ENCODE data around the gene TMEM220.
A peak's percentile ranks its signal among the peaks of the same experiment; 100 is the strongest.
"Not testable (repeated sequence)": the region's sequence is repeated elsewhere in the genome, so short reads cannot be mapped to it uniquely, and the experiment has no call there.

Gene TMEM220

DNA sequence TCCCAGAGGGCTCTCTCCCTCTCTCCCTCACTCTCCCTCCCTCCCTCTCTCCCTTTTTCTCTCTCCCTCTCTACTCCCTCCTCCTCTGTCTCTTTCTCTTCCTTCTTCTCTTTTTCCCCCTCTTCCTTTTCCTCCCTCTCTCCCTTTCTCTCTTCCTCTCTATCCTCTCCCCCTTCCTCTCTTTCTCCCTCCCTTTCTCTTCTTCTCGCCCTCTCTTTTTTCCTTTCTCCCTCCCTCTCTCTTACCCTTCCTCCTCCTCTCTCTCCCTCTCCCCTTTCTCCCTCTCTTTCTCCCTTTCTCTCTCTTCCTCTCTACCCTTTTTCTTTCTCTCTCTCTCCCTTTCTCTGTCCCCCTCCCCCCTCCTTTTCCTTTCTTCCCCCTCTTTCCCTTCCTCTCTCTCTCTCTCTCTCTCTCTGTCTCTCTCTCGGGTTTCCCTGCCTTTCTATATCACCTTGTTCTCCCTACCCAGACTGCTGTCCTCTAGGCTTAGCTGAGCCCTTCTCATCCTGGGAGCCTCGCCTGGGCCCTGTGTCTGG lies 25.8 kb upstream of the TMEM220 start:
- DNase-seq, result no peak

- no peak for DNase-seq
Measured at GRCh38 chr17:10754861-10755591, 25.2 kb upstream of the TMEM220 start.

- DNase-seq, result no peak
Measured at GRCh38 chr17:10754109-10754508, 24.3 kb upstream of the TMEM220 start.

DNA sequence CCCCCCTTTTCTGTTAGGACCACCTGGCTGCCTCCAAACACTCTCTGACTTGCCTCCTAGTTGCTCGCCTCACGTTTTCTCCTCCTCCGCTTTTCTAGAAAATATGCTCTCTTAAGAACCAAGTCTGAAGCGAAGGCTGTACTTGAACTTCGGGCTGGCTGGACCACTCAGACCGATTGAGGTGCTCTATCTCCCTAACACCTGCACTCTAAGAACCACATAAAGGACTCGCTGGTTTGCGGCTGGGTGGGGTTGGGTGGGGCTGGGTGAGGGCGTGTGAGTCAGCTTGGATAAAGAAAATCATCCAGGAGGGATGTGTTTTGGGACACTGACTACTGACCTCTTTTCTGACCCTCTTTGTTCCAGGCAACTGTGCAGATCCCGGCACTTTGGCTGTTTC lies 22.9 kb upstream of the TMEM220 start:
- no peak for DNase-seq

DNA sequence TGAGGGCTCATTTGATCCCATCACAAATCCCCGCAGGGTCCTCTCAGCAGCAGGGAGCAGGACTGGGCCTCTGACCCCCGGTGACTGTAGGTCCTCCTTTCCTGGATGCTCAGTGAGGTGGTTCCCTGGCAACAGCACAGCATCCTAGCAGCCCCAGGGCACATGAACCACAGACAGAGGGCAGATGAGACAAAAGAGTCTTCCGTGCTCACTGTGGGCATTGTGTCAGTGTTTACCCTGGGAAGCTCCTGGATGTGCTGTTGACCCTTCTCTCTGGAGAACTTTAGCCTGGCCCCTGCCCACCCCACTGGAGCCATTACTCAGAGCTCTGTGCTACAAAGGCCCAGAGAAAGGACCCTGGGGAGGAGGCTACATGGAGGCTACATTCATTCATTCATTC lies 21.7 kb upstream of the TMEM220 start:
- no peak for DNase-seq

DNA sequence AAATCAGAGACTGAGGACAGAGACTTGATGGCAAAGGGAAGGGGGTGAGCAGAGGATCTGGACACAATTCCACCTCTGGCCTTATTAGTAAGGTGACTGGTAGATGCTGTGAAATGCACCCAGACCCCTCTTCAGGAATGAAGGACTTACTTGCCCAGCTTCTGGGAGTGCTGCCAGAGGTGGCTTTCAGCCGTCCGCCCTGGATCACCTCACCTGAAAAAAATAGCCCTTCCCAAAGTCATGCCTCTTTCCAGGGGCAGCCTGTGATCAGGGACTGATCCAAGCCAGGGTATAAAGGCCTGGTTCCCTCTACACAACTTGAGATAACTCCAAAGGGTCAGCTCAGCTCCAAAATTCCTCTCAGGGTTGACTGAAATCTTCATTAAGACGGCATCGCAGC lies 20.4 kb upstream of the TMEM220 start:
- DNase-seq, result no peak

DNA sequence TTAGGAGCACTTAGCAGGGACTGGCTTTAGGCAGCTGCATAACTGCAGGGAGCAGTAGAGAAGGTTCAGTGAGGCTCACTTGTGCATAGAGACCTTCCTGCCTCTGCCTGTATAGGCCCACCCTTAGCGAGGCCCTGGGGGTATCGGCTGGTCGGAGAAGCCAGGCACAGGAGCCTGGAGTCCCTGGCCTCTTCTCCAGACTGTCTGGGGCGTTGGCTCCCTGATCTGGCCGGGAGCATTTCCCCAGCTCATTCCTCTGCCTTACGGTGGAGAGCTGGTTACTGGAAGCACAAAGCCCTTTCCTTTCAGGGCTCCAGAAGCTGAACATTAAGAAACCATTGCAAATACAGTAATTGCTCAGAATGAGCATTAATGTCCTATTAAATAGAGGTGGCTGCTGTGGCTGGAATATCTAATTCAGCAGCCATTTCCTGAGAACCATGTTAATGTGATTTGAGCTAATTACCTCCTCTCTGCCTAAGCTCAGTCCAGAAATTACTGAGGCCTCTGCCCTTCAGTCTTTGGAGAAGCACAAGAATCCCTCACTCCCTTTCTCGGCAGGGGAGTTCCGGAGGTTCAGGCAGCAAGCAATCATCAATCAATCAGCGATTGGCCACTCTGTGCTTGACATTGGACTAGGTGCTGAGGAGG lies 18.8 kb upstream of the TMEM220 start:
- peak; percentile 13 for DNase-seq

- no peak for DNase-seq
Measured at GRCh38 chr17:10745231-10745630, 15.4 kb upstream of the TMEM220 start.

GRCh38 chr17:10744501-10745000 lies 14.7 kb upstream of the TMEM220 start:
- DNase-seq, result no peak

- DNase-seq, result no peak
Measured at GRCh38 chr17:10743316-10744009, 13.6 kb upstream of the TMEM220 start.

DNA sequence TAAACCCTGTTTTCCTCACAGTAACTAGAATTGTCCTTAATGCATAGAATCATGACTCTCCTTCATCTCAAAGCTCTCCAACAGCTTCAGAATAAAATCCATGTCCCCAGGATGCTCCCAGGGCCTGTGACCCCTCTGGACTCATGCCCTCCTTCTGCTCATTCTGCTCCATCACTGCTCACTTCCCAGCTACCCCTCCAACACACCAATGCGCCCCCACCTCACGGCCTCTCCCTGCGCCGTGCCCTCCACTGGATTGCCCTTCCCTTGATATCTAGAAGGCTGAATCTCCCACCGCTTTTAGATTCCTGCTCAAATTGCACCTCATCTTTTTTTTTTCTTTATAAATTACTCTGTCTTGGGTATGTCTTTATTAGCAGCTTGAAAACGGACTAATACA lies 12.6 kb upstream of the TMEM220 start:
- no peak for DNase-seq

GRCh38 chr17:10741416-10742135 lies 11.8 kb upstream of the TMEM220 start:
- no peak for DNase-seq

- no peak for DNase-seq
Measured at GRCh38 chr17:10739386-10739785, 9.6 kb upstream of the TMEM220 start.

- no peak for DNase-seq
Measured at GRCh38 chr17:10738521-10739258, 8.9 kb upstream of the TMEM220 start.

DNA sequence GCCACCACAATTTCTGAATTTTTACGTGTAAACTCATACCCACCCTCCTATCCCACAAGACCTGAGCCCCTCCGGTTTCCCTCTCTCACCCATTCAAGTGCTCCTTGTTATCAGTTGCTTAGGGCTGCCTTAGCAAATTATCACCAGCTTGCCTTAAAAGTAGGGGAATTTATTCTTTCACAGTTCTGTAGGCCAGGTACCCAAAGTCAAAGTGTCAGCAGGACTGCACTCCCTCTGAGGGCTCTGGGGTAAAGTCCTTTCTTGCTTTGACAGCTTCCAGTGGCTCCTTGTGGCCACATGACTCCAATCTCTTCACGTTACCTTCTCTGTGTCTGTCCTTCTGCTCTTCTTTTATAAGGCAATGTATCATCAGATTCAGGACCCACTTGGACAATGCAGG lies 7.9 kb upstream of the TMEM220 start:
- DNase-seq, result no peak

DNA sequence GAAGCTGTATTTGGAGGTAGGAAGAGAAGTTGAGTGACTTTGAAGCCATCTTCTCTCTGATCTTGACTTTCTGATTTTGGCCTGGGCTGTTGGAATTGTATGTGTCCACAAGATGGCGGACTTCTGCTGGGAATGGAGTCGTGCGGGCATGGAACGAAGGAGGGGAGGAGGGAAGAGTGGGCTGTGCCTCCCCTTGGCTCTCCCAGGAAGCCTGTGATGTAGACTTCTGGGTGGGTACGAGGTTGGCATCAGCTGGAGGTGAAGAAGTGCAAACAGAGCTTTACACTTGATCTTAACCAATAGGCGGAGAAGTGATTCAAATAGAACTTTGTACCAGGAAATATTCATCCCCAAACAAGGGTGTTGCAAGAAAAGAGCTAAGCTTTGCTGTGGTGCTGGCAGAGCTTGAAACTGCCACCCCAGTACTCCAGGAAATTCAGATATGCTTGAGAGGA lies 7.4 kb upstream of the TMEM220 start:
- DNase-seq, result peak; percentile 47

DNA sequence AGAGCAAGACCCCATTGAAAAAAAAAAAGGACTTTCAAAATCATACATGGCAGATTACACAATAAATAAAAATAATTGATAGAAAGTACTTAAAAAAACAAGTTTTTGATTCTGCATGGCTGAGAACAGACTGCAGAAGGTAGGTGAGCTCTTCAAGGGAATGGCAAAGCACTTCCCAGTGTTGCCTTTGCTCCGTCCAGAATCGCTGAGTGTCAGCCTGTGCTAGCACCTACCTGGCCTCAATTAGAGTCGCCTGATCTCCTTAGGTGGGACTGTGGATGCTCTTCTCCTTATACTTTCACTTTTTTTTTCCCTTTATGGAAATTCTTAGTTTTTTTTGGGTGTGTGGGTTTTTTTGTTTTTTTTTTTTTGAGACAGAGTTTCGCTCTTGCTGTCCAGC lies 6.0 kb upstream of the TMEM220 start:
- no peak for DNase-seq

- no peak for DNase-seq
Measured at GRCh38 chr17:10735251-10735650, 5.4 kb upstream of the TMEM220 start.

GRCh38 chr17:10733666-10734065 lies 3.8 kb upstream of the TMEM220 start:
- no peak for DNase-seq

- not testable (repeated sequence) for DNase-seq
Measured at GRCh38 chr17:10732121-10732520, 2.3 kb upstream of the TMEM220 start.

GRCh38 chr17:10731408-10731879 lies 1.6 kb upstream of the TMEM220 start:
- no peak for DNase-seq

All from right kidney (tissue), 1 donor.